Measurements from ENCODE around the gene ZNF524.
"Not testable (repeated sequence)": the region's sequence is repeated elsewhere in the genome, so short reads cannot be mapped to it uniquely, and the experiment has no call there.

The ZNF524 gene

GRCh38 chr19:55563261-55563690, 36.8 kb upstream of the ZNF524 start:
- H3K4me2 ChIP-seq (ENCODE audit: low read length) = no peak overlapping the region
- no peak overlapping the region for H3K9ac ChIP-seq (ENCODE audit: low read length)
- TF ChIP-seq CTCF (IDR thresholded peaks at IDR 0.05; ENCODE audit: low read depth, low read length) = no peak
- TF ChIP-seq EZH2phosphoT487 (IDR thresholded peaks at IDR 0.05; ENCODE audit: low read depth) = no peak
- no peak overlapping the region for H3K27ac ChIP-seq (ENCODE audit: low read length)
- H3K9me3 ChIP-seq (ENCODE audit: insufficient read depth, low read length) = no peaks in the 10 kb centered on the region
- no peaks in the 10 kb centered on the region for H3K36me3 ChIP-seq (replicated peaks; ENCODE audit: low read depth, low read length)
- peaks cover 5% of the 10 kb centered on the region; the same call in 1 of the 2 replicates for H3K27me3 ChIP-seq (ENCODE audit: low read depth, low read length)
- H3K79me2 ChIP-seq (ENCODE audit: low read length) = no peaks in the 10 kb centered on the region
- no peak overlapping the region for H2AFZ ChIP-seq (ENCODE audit: low read depth, low read length)
- H3K4me1 ChIP-seq (ENCODE audit: low read length) = no peaks in the 10 kb centered on the region
- H4K20me1 ChIP-seq (ENCODE audit: insufficient read depth, low read length) = no peaks in the 10 kb centered on the region
- no peak overlapping the region for H3K4me3 ChIP-seq (ENCODE audit: low read length)

GRCh38 chr19:55566823-55567222, 33.3 kb upstream of the ZNF524 start:
- TF ChIP-seq CTCF (IDR thresholded peaks at IDR 0.05; ENCODE audit: low read depth, low read length) (no peak), EZH2phosphoT487 (IDR thresholded peaks at IDR 0.05; ENCODE audit: low read depth) (no peak)
- no peak overlapping the region for H2AFZ ChIP-seq (ENCODE audit: low read depth, low read length)

GRCh38 chr19:55567708-55568328, 32.3 kb upstream of the ZNF524 start:
- no peak overlapping the region for H3K4me2 ChIP-seq (ENCODE audit: low read length)
- TF ChIP-seq EZH2phosphoT487 (IDR thresholded peaks at IDR 0.05; ENCODE audit: low read depth) (no peak), CTCF (IDR thresholded peaks at IDR 0.05; ENCODE audit: low read depth, low read length) (no peak)
- H3K4me3 ChIP-seq (ENCODE audit: low read length) = no peak overlapping the region
- no peaks in the 10 kb centered on the region for H3K79me2 ChIP-seq (ENCODE audit: low read length)
- no peaks in the 10 kb centered on the region for H3K9me3 ChIP-seq (ENCODE audit: insufficient read depth, low read length)
- no peaks in the 10 kb centered on the region for H3K4me1 ChIP-seq (ENCODE audit: low read length)
- no peak overlapping the region for H2AFZ ChIP-seq (ENCODE audit: low read depth, low read length)
- H3K36me3 ChIP-seq (replicated peaks; ENCODE audit: low read depth, low read length) = no peaks in the 10 kb centered on the region
- no peak overlapping the region for H3K9ac ChIP-seq (ENCODE audit: low read length)
- no peaks in the 10 kb centered on the region for H3K27me3 ChIP-seq (ENCODE audit: low read depth, low read length)
- H3K27ac ChIP-seq (ENCODE audit: low read length) = no peak overlapping the region
- H4K20me1 ChIP-seq (ENCODE audit: insufficient read depth, low read length) = no peaks in the 10 kb centered on the region

More at GRCh38 chr19:55566823-55567222, 33.3 kb upstream of the ZNF524 start:
- no peaks in the 10 kb centered on the region for H4K20me1 ChIP-seq (ENCODE audit: insufficient read depth, low read length)
- no peaks in the 10 kb centered on the region for H3K4me1 ChIP-seq (ENCODE audit: low read length)
- no peaks in the 10 kb centered on the region for H3K9me3 ChIP-seq (ENCODE audit: insufficient read depth, low read length)
- no peak overlapping the region for H3K9ac ChIP-seq (ENCODE audit: low read length)
- H3K27ac ChIP-seq (ENCODE audit: low read length) = no peak overlapping the region
- H3K79me2 ChIP-seq (ENCODE audit: low read length) = no peaks in the 10 kb centered on the region
- no peaks in the 10 kb centered on the region for H3K36me3 ChIP-seq (replicated peaks; ENCODE audit: low read depth, low read length)
- no peak overlapping the region for H3K4me3 ChIP-seq (ENCODE audit: low read length)
- H3K4me2 ChIP-seq (ENCODE audit: low read length) = no peak overlapping the region
- no peaks in the 10 kb centered on the region for H3K27me3 ChIP-seq (ENCODE audit: low read depth, low read length)

- not testable (repeated sequence) for H4K20me1 ChIP-seq (ENCODE audit: insufficient read depth, low read length); H3K36me3 ChIP-seq (replicated peaks; ENCODE audit: low read depth, low read length); H3K27me3 ChIP-seq (ENCODE audit: low read depth, low read length); H3K27ac ChIP-seq (ENCODE audit: low read length); H3K4me1 ChIP-seq (ENCODE audit: low read length); H3K9me3 ChIP-seq (ENCODE audit: insufficient read depth, low read length); H3K79me2 ChIP-seq (ENCODE audit: low read length); H3K4me2 ChIP-seq (ENCODE audit: low read length); H2AFZ ChIP-seq (ENCODE audit: low read depth, low read length); H3K9ac ChIP-seq (ENCODE audit: low read length); H3K4me3 ChIP-seq (ENCODE audit: low read length)
Observed at GRCh38 chr19:55569477-55569876, 30.6 kb upstream of the ZNF524 start.

- H3K4me3 ChIP-seq (ENCODE audit: low read length); H3K79me2 ChIP-seq (ENCODE audit: low read length); H4K20me1 ChIP-seq (ENCODE audit: insufficient read depth, low read length); H3K27me3 ChIP-seq (ENCODE audit: low read depth, low read length); H2AFZ ChIP-seq (ENCODE audit: low read depth, low read length); H3K4me2 ChIP-seq (ENCODE audit: low read length); H3K27ac ChIP-seq (ENCODE audit: low read length); H3K9ac ChIP-seq (ENCODE audit: low read length); H3K4me1 ChIP-seq (ENCODE audit: low read length); H3K9me3 ChIP-seq (ENCODE audit: insufficient read depth, low read length): not testable (repeated sequence)
- H3K36me3 ChIP-seq (replicated peaks; ENCODE audit: low read depth, low read length) = peaks cover 22% of the 10 kb centered on the region
Observed at GRCh38 chr19:55573929-55574328, 26.2 kb upstream of the ZNF524 start.

Measured in OCI-LY3 (cell line).